Activated CD8-positive, alpha-beta T cell treated with anti-CD3 and anti-CD28 coated beads for 36 hours (primary cell): ENCODE measurements around the gene PTPRG. TPM values are rescaled to one million over a fixed set of nuclear protein-coding genes. Genes with fewer than 3 reads are reported as not detected.

Experiments used
- ATAC-seq: fragments of 200-7000 bp; cut with Tn5 transposase; one replicate; pipeline ENCODE4 v1.10.0; 2021; ENCODE audit warnings: mild to moderate bottlenecking, moderate library complexity
- CTCF ChIA-PET: fragments of 350-600 bp; sonication (Branson Sonifier 250); formaldehyde crosslinking; loops from one replicate; lab custom pipeline; 2021; ENCODE audit warnings: antibody characterized with exemption; lab: Charles Lee
- POLR2A ChIA-PET: fragments of 350-600 bp; sonication (Branson Sonifier 250); formaldehyde crosslinking; loops from one replicate; lab custom pipeline; 2021; ENCODE audit warnings: antibody characterized with exemption; lab: Charles Lee
- DNase-seq: peaks from one replicate; pipeline ENCODE4 v3.0.0-alpha.2; 2020
- H3K27ac Mint-ChIP-seq: one replicate; pipeline ENCODE4 v1.8.0; 2021; ENCODE audit warnings: mild to moderate bottlenecking, mixed read lengths
- H3K27me3 Mint-ChIP-seq: one replicate; pipeline ENCODE4 v1.8.0; 2021; ENCODE audit warnings: mixed read lengths
- H3K36me3 Mint-ChIP-seq: one replicate; pipeline ENCODE4 v1.8.0; 2021; ENCODE audit warnings: low read depth, mixed read lengths
- H3K4me1 Mint-ChIP-seq: one replicate; pipeline ENCODE4 v1.8.0; 2021; ENCODE audit warnings: low read depth, mixed read lengths
- H3K4me3 Mint-ChIP-seq: one replicate; pipeline ENCODE4 v1.8.0; 2021; ENCODE audit warnings: mild to moderate bottlenecking, moderate library complexity, mixed read lengths
- H3K9me3 Mint-ChIP-seq: one replicate; pipeline ENCODE4 v1.8.0; 2021; ENCODE audit warnings: mixed read lengths
- CTCF ChIP-seq: fragments of 200-600 bp; IDR thresholded peaks from one replicate; pipeline ENCODE4 v1.8.0; 2022; ENCODE audit warnings: antibody characterized with exemption, mild to moderate bottlenecking
- intact Hi-C: fragments of 100-400 bp; cut with micrococcal nuclease; formaldehyde crosslinking; loops from one replicate; pipeline ENCODE4 v1.10.0; 2022
- total RNA-seq, 2 experiments: library from RNA; stranded (reverse); gene quantifications; one replicate each; pipeline ENCODE4 v1.2.3, GENCODE V29; 2021

PTPRG gene
- total RNA-seq, 2 experiments from 2014 or later: not detected

GRCh38 chr3:62203152-62203551 lies 641.8 kb downstream of the PTPRG start:
- Mint-ChIP-seq H3K27ac (no peak overlapping the region), H3K4me3 (no peak overlapping the region), H3K9me3 (no peaks in the 10 kb centered on the region), H3K4me1 (no peaks in the 10 kb centered on the region), H3K27me3 (no peaks in the 10 kb centered on the region), H3K36me3 (no peaks in the 10 kb centered on the region)
- DNase-seq (no peak), ATAC-seq (no peak)
- intact Hi-C loops: loop anchor here (5.0 kb wide), 1 partner anchor 354 kb away; no protein-coding TSS in a partner anchor
- ChIA-PET CTCF (no interaction called here), POLR2A (no interaction called here)
- TF ChIP-seq CTCF: no peak

- ATAC-seq (no peak), DNase-seq (no peak)
- no peaks in the 10 kb centered on the region for H3K9me3 Mint-ChIP-seq
- no peak overlapping the region for H3K27ac Mint-ChIP-seq
- ChIA-PET CTCF (interaction anchor here (1.0 kb wide), 1 partner anchor 15 kb away, joined by 3 read pairs; no protein-coding TSS in a partner anchor), POLR2A (no interaction called here)
- H3K4me1 Mint-ChIP-seq: no peaks in the 10 kb centered on the region
- no peaks in the 10 kb centered on the region for H3K36me3 Mint-ChIP-seq
- no peak overlapping the region for H3K4me3 Mint-ChIP-seq
- H3K27me3 Mint-ChIP-seq: no peaks in the 10 kb centered on the region
- intact Hi-C loops: loop anchor here (5.0 kb wide), 1 partner anchor 354 kb away; no protein-coding TSS in a partner anchor
- no peak for TF ChIP-seq CTCF
Measured at GRCh38 chr3:62203561-62203960, 642.2 kb downstream of the PTPRG start.

- Mint-ChIP-seq H3K36me3 (no peaks in the 10 kb centered on the region), H3K4me1 (no peaks in the 10 kb centered on the region), H3K4me3 (no peak overlapping the region), H3K27ac (no peak overlapping the region), H3K9me3 (no peaks in the 10 kb centered on the region), H3K27me3 (no peaks in the 10 kb centered on the region)
- ChIA-PET CTCF (interaction anchor here (1.7 kb wide), 1 partner anchor 24 kb away, joined by 3 read pairs; no protein-coding TSS in a partner anchor), POLR2A (no interaction called here)
- TF ChIP-seq CTCF: no peak
- DNase-seq: no peak
- intact Hi-C loops: no loop called here
- no peak for ATAC-seq
Measured at GRCh38 chr3:62207197-62207596, 645.8 kb downstream of the PTPRG start.

- H3K4me3 Mint-ChIP-seq: no peak overlapping the region
- no peaks in the 10 kb centered on the region for H3K27me3 Mint-ChIP-seq
- no peaks in the 10 kb centered on the region for H3K9me3 Mint-ChIP-seq
- no peaks in the 10 kb centered on the region for H3K4me1 Mint-ChIP-seq
- no peak for ATAC-seq
- POLR2A ChIA-PET: no interaction called here
- intact Hi-C loops: no loop called here
- H3K36me3 Mint-ChIP-seq: no peaks in the 10 kb centered on the region
- H3K27ac Mint-ChIP-seq: no peak overlapping the region
- DNase-seq: no peak
- no peak for TF ChIP-seq CTCF
- CTCF ChIA-PET: interaction anchor here (1.3 kb wide), 1 partner anchor 21 kb away, joined by 3 read pairs; no protein-coding TSS in a partner anchor
Measured at GRCh38 chr3:62208385-62208784, 647.0 kb downstream of the PTPRG start.

GRCh38 chr3:62209101-62209500 lies 647.7 kb downstream of the PTPRG start:
- DNase-seq (no peak), ATAC-seq (no peak)
- ChIA-PET CTCF (interaction anchor here (1.3 kb wide), 1 partner anchor 22 kb away, joined by 3 read pairs; no protein-coding TSS in a partner anchor), POLR2A (no interaction called here)
- no peaks in the 10 kb centered on the region for H3K4me1 Mint-ChIP-seq
- no peaks in the 10 kb centered on the region for H3K9me3 Mint-ChIP-seq
- no peaks in the 10 kb centered on the region for H3K27me3 Mint-ChIP-seq
- H3K4me3 Mint-ChIP-seq: no peak overlapping the region
- no peaks in the 10 kb centered on the region for H3K36me3 Mint-ChIP-seq
- no peak for TF ChIP-seq CTCF
- no peak overlapping the region for H3K27ac Mint-ChIP-seq
- intact Hi-C loops: no loop called here
